Tibial nerve (tissue), 4 donors: ENCODE data around the gene IFNA4.
"Not testable (repeated sequence)": the region's sequence is repeated elsewhere in the genome, so short reads cannot be mapped to it uniquely, and the experiment has no call there.

Experiments
- CTCF ChIP-seq, 5 experiments: fragments of 200-600 bp in 3 of 5; fragments of 450-650 bp in 2 of 5; sonication (generic) in 3 of 5; IDR thresholded peaks; one replicate each; pipeline ENCODE4 v1.5.1; 2016 to 2019; ENCODE audit warnings: antibody characterized with exemption in 5 of 5, mild to moderate bottlenecking in 3 of 5, moderate library complexity in 2 of 5
- EP300 ChIP-seq, 2 donors: sonication (generic); formaldehyde crosslinking; IDR thresholded peaks; one replicate each; pipeline ENCODE4 v1.6.1; 2017; ENCODE audit warnings: antibody characterized with exemption in 2 of 2, mild to moderate bottlenecking in 1 of 2
- POLR2A ChIP-seq, 2 donors: fragments of 450-650 bp; IDR thresholded peaks; one replicate each; pipeline ENCODE4 v1.6.1; 2017; ENCODE audit warnings: antibody characterized with exemption in 2 of 2, mild to moderate bottlenecking in 2 of 2, moderate library complexity in 2 of 2

GRCh38 chr9:21235468-21236359, 48.3 kb upstream of the IFNA4 start:
- peak in 3 of 5 experiments; percentile 19 to 35 (median 23) for TF ChIP-seq CTCF (IDR thresholded peaks at IDR 0.05)
- not testable (repeated sequence) for TF ChIP-seq POLR2A, EP300 (IDR thresholded peaks at IDR 0.05)
